OCI-LY1 (cell line): ENCODE measurements around the gene SIVA1.

Source experiments
- H2AFZ ChIP-seq: fragments of 200-600 bp; sonication (generic), shearing (Covaris generic); 2 replicates; pipeline ENCODE4 v1.6.0; 2014; ENCODE audit warnings: antibody characterized with exemption, mild to moderate bottlenecking, low read length
- H3F3A ChIP-seq: fragments of 200-600 bp; sonication (generic), shearing (Covaris generic); 2 replicates; pipeline ENCODE4 v1.6.0; 2014; ENCODE audit warnings: mild to moderate bottlenecking, antibody characterized with exemption, low read length, moderate library complexity; ENCODE audit not compliant: insufficient read depth
- H3K27ac ChIP-seq: fragments of 200-600 bp; sonication (generic); 2 replicates; pipeline ENCODE4 v1.5.1; 2014; ENCODE audit warnings: low read length, mixed run types, mild to moderate bottlenecking, low read depth; ENCODE audit not compliant: poor library complexity, severe bottlenecking
- H3K27me3 ChIP-seq: fragments of 200-600 bp; sonication (generic); 2 replicates; pipeline ENCODE4 v1.6.0; 2014; ENCODE audit warnings: antibody characterized with exemption, mild to moderate bottlenecking, low read length, moderate library complexity; ENCODE audit not compliant: insufficient read depth
- H3K36me3 ChIP-seq: fragments of 200-600 bp; sonication (generic); 2 replicates; pipeline ENCODE4 v1.6.1; 2014; ENCODE audit warnings: mild to moderate bottlenecking, antibody characterized with exemption, low read length, moderate library complexity, mixed read lengths; ENCODE audit not compliant: insufficient read depth
- H3K4me1 ChIP-seq: fragments of 200-600 bp; sonication (generic); 2 replicates; pipeline ENCODE4 v1.5.1; 2014; ENCODE audit warnings: mild to moderate bottlenecking, low read length, moderate library complexity; ENCODE audit not compliant: insufficient read depth, severe bottlenecking
- H3K4me2 ChIP-seq: fragments of 200-600 bp; sonication (generic), shearing (Covaris generic); 2 replicates; pipeline ENCODE4 v1.6.1; 2014; ENCODE audit warnings: low read length
- H3K4me3 ChIP-seq: fragments of 200-600 bp; sonication (generic); 2 replicates; pipeline ENCODE4 v1.5.1; 2014; ENCODE audit warnings: low read length, low read depth, mild to moderate bottlenecking, mixed read lengths; ENCODE audit not compliant: poor library complexity, severe bottlenecking
- H3K79me2 ChIP-seq: fragments of 200-600 bp; shearing (Covaris generic); 2 replicates; pipeline ENCODE4 v1.6.1; 2016; ENCODE audit warnings: mixed run types, low read length, mixed read lengths; ENCODE audit not compliant: insufficient read depth
- H3K9ac ChIP-seq: fragments of 200-600 bp; sonication (generic), shearing (Covaris generic); 2 replicates; pipeline ENCODE4 v1.6.1; 2014; ENCODE audit warnings: mild to moderate bottlenecking, low read length, mixed read lengths
- H3K9me2 ChIP-seq: fragments of 200-600 bp; sonication (generic), shearing (Covaris generic); 2 replicates; pipeline ENCODE4 v1.6.1; 2014; ENCODE audit warnings: low read depth, mild to moderate bottlenecking, low read length, mixed read lengths
- H3K9me3 ChIP-seq: fragments of 200-600 bp; shearing (Covaris generic); 2 replicates; pipeline ENCODE4 v1.6.1; 2014; ENCODE audit warnings: low read length, mixed read lengths
- H4K20me1 ChIP-seq: fragments of 200-600 bp; sonication (generic), shearing (Covaris generic); 2 replicates; pipeline ENCODE4 v1.6.0; 2016; ENCODE audit warnings: mild to moderate bottlenecking, low read length; ENCODE audit not compliant: insufficient read depth
- EZH2 ChIP-seq: fragments of 200-600 bp; sonication (generic), shearing (Covaris generic); IDR thresholded peaks from 2 replicates; pipeline ENCODE4 v1.8.0; 2017; ENCODE audit warnings: borderline replicate concordance, mixed run types, mild to moderate bottlenecking, antibody characterized with exemption, low read length, moderate library complexity, mixed read lengths
- TF ChIP-seq, protein P1 (sequence below): fragments of 200-600 bp; sonication (generic), shearing (Covaris generic); IDR thresholded peaks from 2 replicates; pipeline ENCODE4 v1.5.1; 2017; ENCODE audit warnings: mild to moderate bottlenecking, antibody characterized with exemption, low read length, moderate library complexity, mixed read lengths

Gene SIVA1

DNA sequence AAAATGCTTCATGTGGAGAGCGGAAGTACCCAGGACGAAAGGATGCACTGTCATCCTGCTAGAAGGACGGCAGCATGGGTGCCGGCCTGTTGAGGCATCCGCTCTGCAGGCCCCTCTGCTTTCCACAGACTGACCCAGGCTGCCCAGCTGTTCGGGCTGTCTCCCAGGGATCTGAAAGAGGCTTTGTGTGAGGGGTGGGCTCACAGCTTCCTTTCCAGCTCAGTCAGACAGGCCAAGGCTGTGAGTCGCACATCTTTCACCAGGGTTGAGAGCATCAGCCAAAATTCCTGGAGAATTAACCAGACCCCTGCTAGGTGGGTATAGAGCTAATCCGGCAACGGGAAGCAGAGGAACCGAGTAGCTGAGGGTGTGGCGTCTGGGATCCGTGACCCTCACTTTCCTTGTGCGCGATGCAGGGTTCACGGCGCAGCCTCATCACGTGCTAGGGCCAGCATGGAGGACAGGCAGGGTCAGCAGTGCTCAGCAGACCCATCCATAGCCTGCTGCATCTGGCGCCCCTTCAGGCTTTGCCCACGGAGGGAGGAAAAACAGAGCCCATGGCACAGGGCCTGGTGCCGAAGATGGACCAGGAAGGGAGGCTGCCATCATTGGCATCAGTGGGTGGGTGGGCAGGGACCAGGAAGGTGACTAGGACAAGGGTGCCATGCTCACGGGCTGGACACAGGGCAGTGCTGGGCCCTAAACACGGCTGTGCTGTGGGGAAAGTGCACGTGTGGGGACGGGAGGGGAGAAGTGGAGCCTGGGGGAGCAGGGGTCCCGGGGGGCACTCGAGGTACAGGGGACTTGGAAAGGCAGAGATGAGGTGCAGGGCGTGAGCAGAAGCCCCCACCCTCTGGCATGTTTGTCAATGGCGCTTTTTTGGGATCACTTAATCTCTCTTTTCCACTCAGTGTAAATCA is 9.2 kb upstream of the SIVA1 start:
- Histone ChIP-seq H3K4me1 (no peaks in the 10 kb centered on the region), H2AFZ (no peak overlapping the region), H3K27me3 (peaks cover 18% of the 10 kb centered on the region; the same call in 1 of the 2 replicates), H3K27ac (no peak overlapping the region), H4K20me1 (no peaks in the 10 kb centered on the region), H3K4me3 (no peak overlapping the region), H3F3A (no peaks in the 10 kb centered on the region), H3K36me3 (no peaks in the 10 kb centered on the region), H3K4me2 (no peak overlapping the region), H3K79me2 (no peaks in the 10 kb centered on the region), H3K9ac (no peak overlapping the region), H3K9me3 (no peaks in the 10 kb centered on the region), H3K9me2 (no peaks in the 10 kb centered on the region)
- TF ChIP-seq EZH2, result no peak
- TF ChIP-seq, protein P1, sequence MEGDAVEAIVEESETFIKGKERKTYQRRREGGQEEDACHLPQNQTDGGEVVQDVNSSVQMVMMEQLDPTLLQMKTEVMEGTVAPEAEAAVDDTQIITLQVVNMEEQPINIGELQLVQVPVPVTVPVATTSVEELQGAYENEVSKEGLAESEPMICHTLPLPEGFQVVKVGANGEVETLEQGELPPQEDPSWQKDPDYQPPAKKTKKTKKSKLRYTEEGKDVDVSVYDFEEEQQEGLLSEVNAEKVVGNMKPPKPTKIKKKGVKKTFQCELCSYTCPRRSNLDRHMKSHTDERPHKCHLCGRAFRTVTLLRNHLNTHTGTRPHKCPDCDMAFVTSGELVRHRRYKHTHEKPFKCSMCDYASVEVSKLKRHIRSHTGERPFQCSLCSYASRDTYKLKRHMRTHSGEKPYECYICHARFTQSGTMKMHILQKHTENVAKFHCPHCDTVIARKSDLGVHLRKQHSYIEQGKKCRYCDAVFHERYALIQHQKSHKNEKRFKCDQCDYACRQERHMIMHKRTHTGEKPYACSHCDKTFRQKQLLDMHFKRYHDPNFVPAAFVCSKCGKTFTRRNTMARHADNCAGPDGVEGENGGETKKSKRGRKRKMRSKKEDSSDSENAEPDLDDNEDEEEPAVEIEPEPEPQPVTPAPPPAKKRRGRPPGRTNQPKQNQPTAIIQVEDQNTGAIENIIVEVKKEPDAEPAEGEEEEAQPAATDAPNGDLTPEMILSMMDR, result no peak

DNA sequence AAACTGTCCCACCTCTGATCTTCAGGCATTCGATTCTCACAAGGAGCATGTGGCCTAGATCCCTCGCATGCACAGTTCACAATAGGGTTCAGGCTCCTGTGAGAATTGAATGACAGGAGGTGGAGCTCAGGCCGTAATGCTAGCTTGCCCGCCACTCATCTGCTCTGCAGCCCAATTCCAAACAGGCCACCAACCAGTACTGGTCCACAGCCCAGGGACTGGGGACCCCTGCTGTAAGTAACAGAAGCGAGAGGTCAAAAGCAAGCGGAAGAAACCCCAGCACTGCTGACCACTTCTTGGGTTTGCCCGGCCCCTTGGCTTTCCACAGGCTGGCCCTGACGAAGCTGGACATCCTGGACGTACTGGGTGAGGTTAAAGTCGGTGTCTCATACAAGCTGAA is 8.5 kb upstream of the SIVA1 start:
- Histone ChIP-seq H3K4me2 (no peak overlapping the region), H3K9ac (no peak overlapping the region), H3K36me3 (no peaks in the 10 kb centered on the region), H3K79me2 (no peaks in the 10 kb centered on the region), H3F3A (no peaks in the 10 kb centered on the region), H3K27ac (no peak overlapping the region), H3K9me2 (no peaks in the 10 kb centered on the region), H3K9me3 (no peaks in the 10 kb centered on the region), H3K4me3 (no peak overlapping the region), H2AFZ (no peak overlapping the region), H3K27me3 (peaks cover 13% of the 10 kb centered on the region; the same call in 1 of the 2 replicates), H3K4me1 (no peaks in the 10 kb centered on the region), H4K20me1 (no peaks in the 10 kb centered on the region)
- TF ChIP-seq, protein P1, result no peak
- TF ChIP-seq EZH2, result no peak

DNA sequence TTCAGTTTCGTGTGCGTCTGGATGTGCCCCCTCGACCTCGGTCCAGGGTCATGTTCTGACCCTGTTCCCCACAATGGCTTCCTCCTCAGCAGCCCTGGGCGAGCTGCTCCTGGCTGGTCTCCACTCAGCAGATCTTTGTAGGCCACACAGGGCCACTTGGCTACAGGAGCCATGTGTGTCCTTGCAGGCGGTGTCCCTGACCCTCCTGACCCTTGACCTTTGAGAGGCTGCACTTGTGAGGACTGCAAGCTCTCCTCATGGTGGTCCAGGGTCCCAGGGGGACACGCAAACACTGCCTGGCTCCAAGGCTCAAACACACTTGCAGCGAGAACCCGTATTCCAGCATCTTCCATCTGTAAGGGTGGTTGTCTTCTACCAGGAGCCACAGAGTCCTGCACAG is 7.5 kb upstream of the SIVA1 start:
- TF ChIP-seq EZH2, result no peak
- TF ChIP-seq, protein P1, result no peak
- Histone ChIP-seq H3K36me3 (no peaks in the 10 kb centered on the region; the same call in 1 of the 2 replicates), H3K4me2 (no peak overlapping the region), H3K27me3 (peaks cover 19% of the 10 kb centered on the region; the same call in 1 of the 2 replicates), H3F3A (no peaks in the 10 kb centered on the region), H3K9ac (no peak overlapping the region), H2AFZ (no peak overlapping the region), H3K4me1 (no peaks in the 10 kb centered on the region), H3K27ac (no peak overlapping the region), H4K20me1 (no peaks in the 10 kb centered on the region), H3K9me3 (peaks cover 7% of the 10 kb centered on the region; the same call in 1 of the 2 replicates), H3K9me2 (no peaks in the 10 kb centered on the region), H3K4me3 (no peak overlapping the region), H3K79me2 (no peaks in the 10 kb centered on the region)
